HG02571 (cell line): Measurements from ENCODE around the gene AGAP3.
A peak's percentile ranks its signal among the peaks of the same experiment; 100 is the strongest.
"Not testable (repeated sequence)": the region's sequence is repeated elsewhere in the genome, so short reads cannot be mapped to it uniquely, and the experiment has no call there.

Experiments
- ATAC-seq: cut with Tn5 transposase; IDR thresholded peaks from one replicate; pipeline ENCODE4 v1.9.1; 2021; ENCODE audit warnings: mild to moderate bottlenecking, moderate library complexity; ENCODE audit not compliant: unreplicated experiment

AGAP3 gene

DNA sequence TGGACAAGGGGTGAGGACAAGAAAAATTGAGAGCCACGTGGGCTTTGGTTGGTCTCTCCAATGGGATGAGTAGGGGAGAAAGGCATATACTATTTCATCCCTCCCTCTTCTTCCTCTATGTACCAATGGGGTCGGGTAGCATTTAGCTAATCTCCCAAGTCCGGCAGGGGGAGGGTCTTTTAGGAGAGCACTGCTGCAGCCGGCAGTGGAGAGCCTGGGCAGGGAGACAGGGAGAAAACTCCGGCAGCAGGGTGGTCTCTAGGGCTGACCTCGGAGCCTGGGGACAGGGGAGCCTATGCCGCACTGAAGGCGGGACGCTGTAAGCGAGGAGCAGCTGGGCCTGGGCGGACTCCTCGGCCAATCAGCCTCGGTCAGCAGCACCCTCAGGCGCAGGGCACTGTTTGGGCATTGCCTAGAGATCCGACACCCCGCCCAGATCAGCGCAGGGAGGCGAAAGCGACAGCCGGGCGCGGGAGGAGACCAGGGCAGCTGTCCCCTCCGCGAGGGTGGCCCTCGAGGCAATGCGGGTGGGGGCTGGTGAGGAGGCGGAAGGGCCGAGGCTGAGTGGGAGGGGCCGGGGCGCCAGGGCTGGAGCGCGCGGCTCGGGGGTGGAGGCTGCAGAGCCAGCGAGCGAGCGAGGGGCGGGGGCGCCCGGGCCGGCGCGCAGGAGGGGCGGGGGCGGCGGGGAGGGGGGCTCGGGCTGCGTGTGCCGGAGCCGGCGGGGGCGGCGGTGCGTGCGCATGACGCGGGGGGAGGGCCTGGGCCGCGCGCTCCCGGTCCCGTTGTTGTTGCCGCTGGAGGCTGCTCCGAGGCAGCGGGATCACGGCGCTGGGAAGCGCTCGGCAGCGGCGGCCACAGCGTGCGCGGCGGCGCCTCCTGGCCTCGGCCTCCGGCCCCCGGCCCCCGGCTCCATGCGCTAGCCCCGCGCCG, at the start of gene AGAP3:
Gene AGAP3, plus strand, starts transcription at position 785 of the 930 bp plus-strand sequence. CDS start 267 bp downstream, outside the sequence.
- ATAC-seq: peak; percentile 40

DNA sequence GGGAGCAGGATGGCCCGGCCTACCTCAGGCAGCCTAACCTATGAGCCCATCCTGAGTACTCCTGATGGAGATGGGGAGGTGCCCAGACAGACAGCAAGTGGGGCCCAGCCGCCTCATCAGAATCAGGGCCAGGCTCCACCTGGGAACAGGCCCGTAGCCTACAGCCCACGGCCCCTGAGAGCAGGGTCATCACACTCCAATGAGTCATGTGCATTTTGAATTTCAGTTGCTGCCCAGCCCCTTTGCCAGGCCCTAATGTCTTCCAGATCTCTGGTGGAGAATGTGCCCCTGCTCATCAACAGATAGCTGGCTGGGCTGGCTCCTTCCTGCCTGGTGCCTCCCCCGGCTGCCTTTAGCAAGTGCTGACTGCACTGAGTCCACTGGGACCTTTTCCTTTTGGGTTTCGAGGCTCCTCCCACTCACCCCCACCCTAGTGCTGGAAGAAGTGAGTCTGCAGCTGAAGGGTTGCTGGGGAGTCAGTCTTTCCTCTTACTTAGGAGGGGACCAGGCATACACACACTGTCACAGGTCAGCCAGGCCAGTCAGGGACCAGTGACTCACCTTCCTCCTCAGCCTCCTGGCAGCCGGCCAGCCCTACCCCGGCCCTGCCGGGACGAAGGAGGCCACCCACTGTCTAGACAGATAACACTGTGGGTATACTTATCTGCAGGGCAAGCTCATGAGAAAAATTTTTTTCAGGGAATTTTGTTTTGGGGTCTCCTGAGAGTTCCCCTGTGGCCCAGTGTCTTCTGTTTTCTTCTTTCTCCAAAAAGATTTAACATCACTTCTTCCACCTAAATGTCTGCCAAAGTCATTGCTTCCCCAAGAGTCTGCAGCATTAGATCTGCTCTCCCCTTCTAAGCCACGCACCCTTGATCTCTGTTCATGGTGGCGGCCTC, 47.1 kb upstream of the AGAP3 start:
- ATAC-seq: no peak

DNA sequence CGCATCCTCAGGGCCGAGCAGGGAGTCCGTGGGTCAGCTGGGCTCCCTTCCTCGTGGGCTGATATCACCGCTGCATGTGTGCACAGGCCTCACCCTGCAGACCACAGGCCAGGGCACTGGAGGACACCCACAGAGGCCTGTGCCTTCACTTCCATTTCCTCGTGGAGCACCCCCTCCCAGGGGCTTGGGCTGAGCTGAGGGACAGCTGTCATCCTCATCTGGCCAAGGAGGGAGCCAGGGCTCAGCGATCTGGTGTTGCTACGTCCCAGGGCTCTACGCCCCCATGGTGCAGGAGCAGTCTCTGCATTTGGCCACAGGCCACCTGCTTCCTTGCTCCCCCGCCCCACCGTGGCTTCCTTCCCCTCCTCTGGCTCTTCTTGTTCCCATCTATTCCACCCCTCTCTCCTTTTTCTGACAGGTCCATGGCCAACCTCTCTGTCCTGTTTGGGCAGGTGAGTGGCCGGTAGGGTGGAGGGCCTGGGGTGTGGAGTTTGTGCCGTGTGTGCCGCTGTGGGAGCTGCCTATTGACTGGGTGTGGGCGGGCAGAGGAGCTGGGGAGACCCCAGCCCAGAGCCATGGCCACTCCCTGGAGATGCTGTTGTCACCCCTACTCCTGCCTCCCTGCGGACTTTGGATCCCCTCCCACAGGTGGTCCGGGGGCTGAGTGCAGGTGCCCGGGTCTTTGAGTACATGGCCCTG, 46.3 kb upstream of the AGAP3 start:
- ATAC-seq: no peak

DNA sequence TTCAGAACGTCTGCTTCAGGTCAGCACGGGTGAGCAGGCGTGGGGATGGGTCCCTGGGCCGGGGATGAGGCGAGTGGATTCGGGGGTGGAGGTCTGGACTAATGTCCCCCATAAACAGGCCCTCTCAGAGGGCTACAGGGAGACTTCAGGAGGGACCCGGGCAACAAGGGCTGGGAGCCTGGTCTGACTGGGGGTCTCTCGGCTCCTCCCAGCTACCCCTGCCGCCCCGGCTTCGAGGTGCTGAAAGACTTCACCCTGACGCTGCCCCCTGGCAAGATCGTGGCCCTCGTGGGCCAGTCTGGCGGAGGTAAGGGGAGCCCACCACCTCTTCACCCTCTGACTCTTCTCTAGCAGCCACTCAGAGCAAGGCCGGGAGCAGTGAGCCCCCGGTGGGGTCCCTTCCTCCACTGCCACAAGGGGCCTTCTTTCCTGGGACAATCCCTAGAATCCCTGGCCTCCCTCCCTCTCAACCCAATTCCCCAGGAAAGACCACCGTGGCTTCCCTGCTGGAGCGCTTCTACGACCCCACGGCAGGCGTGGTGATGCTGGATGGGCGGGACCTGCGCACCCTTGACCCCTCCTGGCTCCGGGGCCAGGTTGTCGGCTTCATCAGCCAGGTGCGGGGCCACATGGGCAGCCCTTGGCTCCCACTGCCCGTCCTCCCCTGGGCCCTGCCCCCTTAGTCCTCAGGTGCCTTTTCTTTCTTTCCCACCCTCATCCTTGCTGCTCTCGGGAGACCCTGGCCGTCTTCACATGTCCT, 45.5 kb upstream of the AGAP3 start:
- no peak for ATAC-seq

- ATAC-seq: not testable (repeated sequence)
Observed at GRCh38 chr7:151043449-151043848, 42.8 kb upstream of the AGAP3 start.

GRCh38 chr7:151043959-151044358, 42.3 kb upstream of the AGAP3 start:
- ATAC-seq: no peak

DNA sequence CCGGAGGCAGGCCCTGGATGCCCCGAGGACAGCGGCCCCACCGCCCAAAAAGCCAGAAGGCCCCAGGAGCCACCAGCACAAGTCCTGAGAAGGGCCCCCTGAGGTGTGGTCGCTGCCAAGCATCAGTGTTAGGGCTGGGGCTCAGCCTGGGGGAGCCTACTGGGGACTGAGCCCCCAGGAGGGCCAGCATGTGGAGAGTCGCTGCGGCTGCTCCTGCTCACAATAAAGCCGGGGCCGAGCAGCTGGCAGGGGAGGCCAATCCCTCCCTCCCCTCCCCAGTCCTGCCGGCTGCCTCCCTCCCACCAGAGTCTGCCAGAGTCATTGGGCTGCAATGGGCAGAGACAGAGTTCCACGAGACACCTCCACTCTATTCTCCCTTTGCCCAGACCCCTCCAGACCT, 41.0 kb upstream of the AGAP3 start:
- ATAC-seq: no peak

DNA sequence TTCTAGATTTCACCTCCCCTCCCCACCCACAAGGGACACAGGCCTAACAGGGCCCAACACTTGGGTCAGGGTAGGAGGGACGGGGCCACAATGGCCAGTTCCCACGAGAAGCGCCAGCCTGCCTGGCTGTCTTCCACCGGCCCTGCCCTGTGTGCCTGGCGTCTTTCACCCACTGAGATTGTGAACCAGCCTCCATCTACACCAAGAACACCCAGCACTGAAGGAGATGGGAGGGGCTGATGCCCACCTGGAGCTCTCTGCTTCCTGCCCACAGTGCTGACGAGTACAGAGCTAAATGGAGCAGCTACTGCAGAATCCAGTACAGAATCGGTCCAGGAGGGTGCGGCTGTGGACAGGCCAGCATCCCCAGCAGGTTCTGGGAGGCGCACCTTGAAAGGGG, 40.3 kb upstream of the AGAP3 start:
- ATAC-seq: no peak

DNA sequence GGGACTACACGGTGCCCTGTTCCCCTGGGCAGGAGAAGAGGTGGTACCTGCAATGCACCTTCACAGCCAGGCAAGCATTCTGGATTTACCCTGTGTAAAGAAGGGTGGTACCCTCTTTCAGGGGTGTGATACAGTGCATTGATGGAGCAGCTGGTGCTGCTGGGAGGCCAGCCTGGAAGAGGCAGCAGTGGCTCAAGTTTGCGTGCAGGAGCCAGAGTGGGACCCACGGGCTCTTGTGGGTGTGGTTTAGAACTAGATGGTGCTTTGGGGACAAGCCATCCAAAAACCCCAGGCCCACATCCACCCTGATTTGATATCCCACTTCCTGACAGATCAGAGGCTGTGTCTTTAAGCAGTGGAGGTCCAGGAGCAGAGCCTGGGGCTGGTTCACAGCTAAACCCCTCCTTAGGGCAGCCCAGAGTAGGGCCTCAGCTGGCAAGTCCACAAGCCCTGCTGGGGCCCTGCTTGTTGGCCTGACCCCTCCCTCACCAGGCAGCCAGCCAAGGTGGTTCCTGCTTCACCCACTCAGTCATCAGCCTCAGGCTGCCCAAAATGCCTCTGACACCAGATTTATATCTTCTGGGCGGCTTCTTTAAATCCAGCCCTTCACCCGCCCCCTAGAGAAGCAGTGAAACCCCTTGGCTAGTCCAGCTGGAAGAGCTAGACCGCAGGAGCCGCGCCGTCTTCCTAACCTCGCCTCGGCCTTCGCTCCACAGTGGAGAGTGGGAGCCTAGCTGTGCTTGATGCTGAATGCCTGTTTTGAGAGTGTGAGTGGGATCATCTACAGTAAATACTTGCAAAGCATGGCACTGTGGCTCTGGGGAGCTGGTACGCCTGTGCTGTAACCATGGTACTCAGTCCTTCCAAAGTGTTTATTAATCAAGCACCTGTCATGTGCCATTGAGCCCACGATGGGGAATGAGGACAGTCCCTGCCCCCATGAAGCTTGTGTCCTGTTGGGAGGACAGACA, 39.4 kb upstream of the AGAP3 start:
- ATAC-seq: no peak

- no peak for ATAC-seq
Observed at GRCh38 chr7:151047976-151048815, 38.1 kb upstream of the AGAP3 start, which contains the start of gene ASIC3. TSS of gene ASIC3 (plus strand) at chr7:151048531. CDS start at chr7:151048886, 355 bp downstream.

DNA sequence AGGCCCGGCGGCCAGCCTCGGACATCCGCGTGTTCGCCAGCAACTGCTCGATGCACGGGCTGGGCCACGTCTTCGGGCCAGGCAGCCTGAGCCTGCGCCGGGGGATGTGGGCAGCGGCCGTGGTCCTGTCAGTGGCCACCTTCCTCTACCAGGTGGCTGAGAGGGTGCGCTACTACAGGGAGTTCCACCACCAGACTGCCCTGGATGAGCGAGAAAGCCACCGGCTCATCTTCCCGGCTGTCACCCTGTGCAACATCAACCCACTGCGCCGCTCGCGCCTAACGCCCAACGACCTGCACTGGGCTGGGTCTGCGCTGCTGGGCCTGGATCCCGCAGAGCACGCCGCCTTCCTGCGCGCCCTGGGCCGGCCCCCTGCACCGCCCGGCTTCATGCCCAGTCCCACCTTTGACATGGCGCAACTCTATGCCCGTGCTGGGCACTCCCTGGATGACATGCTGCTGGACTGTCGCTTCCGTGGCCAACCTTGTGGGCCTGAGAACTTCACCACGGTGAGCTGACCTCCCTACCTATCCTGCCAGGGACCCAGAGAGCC, 37.3 kb upstream of the AGAP3 start:
- no peak for ATAC-seq

DNA sequence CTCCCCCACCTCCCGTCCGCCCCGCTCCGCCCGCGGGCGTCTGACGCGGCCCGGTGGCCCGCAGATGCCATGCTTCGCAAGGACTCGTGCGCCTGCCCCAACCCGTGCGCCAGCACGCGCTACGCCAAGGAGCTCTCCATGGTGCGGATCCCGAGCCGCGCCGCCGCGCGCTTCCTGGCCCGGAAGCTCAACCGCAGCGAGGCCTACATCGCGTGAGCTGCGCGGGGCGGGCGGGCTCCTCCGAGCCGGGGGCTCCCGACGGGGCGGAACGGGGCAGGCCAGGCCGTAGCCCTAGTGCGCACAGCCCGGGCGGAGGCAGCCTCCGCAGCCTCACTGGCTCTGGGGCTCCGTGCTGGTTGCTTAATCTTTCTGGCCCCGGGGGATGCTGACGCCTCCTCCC, 35.2 kb upstream of the AGAP3 start:
- no peak for ATAC-seq

DNA sequence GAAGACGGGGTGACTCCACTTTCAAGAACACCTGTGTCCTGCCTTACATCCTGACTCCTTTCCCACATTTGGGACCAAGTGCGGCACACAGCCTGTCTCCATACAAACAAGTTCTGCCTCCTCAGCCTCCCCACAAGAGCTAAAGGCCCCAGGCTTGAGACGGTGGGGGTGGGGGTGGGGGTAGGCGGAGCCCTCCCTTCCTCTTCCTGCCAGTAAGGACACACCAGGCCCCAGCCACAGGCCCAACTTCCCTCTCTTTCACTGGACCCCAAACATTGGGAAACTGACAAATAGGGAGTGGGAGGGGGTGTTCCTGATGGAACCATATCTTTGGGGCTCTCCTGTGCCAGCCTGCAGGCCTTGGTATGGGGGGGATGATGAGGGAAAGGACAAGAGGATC, 33.2 kb upstream of the AGAP3 start:
- ATAC-seq: no peak

GRCh38 chr7:151053751-151054150, 32.5 kb upstream of the AGAP3 start:
- ATAC-seq: no peak

GRCh38 chr7:151056283-151056665, 30.0 kb upstream of the AGAP3 start:
- no peak for ATAC-seq

- ATAC-seq: no peak
Observed at GRCh38 chr7:151056666-151057505, 29.4 kb upstream of the AGAP3 start.

DNA sequence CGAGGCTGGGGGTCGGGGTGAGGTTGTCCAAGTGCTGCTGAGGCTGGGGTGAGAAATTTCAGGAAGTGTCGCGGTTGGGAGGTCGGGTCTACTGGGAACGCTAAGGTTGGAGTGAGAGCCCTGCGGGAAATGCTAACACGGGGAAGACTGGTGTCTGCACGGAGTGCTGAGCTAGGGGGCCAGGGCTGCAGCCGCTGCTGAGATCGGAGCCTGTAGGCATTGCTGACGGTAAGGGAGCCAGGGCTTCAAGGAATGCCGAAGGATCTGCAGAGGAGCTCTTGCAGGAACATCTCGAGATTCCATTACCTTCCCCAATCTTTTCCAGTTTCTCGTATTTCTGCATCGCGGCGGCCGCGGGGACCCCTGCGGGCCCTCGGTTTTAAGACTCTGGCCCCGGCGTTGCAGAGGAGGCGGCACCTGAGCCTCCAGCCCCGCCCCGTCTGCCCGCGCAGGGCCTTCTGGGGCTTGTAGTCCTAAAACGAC, 28.7 kb upstream of the AGAP3 start, which contains the start of gene CDK5:
Gene CDK5, minus strand, starts transcription at position 392 of the 483 bp plus-strand sequence. Its CDS starts 49 bp downstream, at position 343.
- ATAC-seq: peak; percentile 7
